HK-2 (cell line): Measurements from ENCODE around the gene ABLIM2.
A peak's percentile ranks its signal among the peaks of the same experiment; 100 is the strongest.

Experiments
- DNase-seq: peaks from one replicate; pipeline ENCODE4 v3.0.0-alpha.2; 2018; ENCODE audit not compliant: unreplicated experiment

Gene ABLIM2

GRCh38 chr4:8121292-8122015, 37.2 kb downstream of the ABLIM2 start:
- no peak for DNase-seq

GRCh38 chr4:8120501-8120900, 38.1 kb downstream of the ABLIM2 start:
- no peak for DNase-seq

GRCh38 chr4:8119877-8120276, 38.7 kb downstream of the ABLIM2 start:
- DNase-seq, result no peak

- DNase-seq, result no peak
Observed at GRCh38 chr4:8118531-8118930, 40.1 kb downstream of the ABLIM2 start.

GRCh38 chr4:8118035-8118434, 40.6 kb downstream of the ABLIM2 start:
- DNase-seq, result no peak

GRCh38 chr4:8117278-8117682, 41.3 kb downstream of the ABLIM2 start:
- no peak for DNase-seq

GRCh38 chr4:8115916-8116315, 42.7 kb downstream of the ABLIM2 start:
- no peak for DNase-seq

- DNase-seq, result no peak
Observed at GRCh38 chr4:8115203-8115520, 43.5 kb downstream of the ABLIM2 start.

- DNase-seq, result no peak
Observed at GRCh38 chr4:8114456-8115202, 44.0 kb downstream of the ABLIM2 start.

GRCh38 chr4:8113611-8114377, 44.8 kb downstream of the ABLIM2 start:
- DNase-seq, result no peak

- no peak for DNase-seq
Observed at GRCh38 chr4:8112672-8113071, 45.9 kb downstream of the ABLIM2 start.

- no peak for DNase-seq
Observed at GRCh38 chr4:8112036-8112576, 46.5 kb downstream of the ABLIM2 start.

- DNase-seq, result no peak
Observed at GRCh38 chr4:8110071-8110986, 48.3 kb downstream of the ABLIM2 start.

- no peak for DNase-seq
Observed at GRCh38 chr4:8109406-8110065, 49.1 kb downstream of the ABLIM2 start.

- DNase-seq, result no peak
Observed at GRCh38 chr4:8108991-8109390, 49.6 kb downstream of the ABLIM2 start.

- peak; percentile 27 for DNase-seq
Observed at GRCh38 chr4:8108261-8108660, 50.4 kb downstream of the ABLIM2 start.

GRCh38 chr4:8107146-8107657, 51.4 kb downstream of the ABLIM2 start:
- no peak for DNase-seq

- no peak for DNase-seq
Observed at GRCh38 chr4:8106451-8107025, 52.1 kb downstream of the ABLIM2 start.

- no peak for DNase-seq
Observed at GRCh38 chr4:8105306-8106100, 53.1 kb downstream of the ABLIM2 start.
